BLaER1 (cell line): ENCODE results near the gene SP100.
"Not testable (repeated sequence)": the region's sequence is repeated elsewhere in the genome, so short reads cannot be mapped to it uniquely, and the experiment has no call there.

Source experiments
- H3K27ac ChIP-seq: shearing (Covaris generic); formaldehyde crosslinking; 2 replicates; pipeline ENCODE4 v1.8.1; 2022
- H3K27me3 ChIP-seq: shearing (Covaris generic); formaldehyde crosslinking; 2 replicates; pipeline ENCODE4 v1.8.1; 2022
- H3K36me3 ChIP-seq: shearing (Covaris generic); formaldehyde crosslinking; 2 replicates; pipeline ENCODE4 v1.8.1; 2022
- H3K4me1 ChIP-seq: shearing (Covaris generic); formaldehyde crosslinking; 2 replicates; pipeline ENCODE4 v1.8.1; 2022
- H3K4me2 ChIP-seq: shearing (Covaris generic); formaldehyde crosslinking; 2 replicates; pipeline ENCODE4 v1.8.1; 2022
- H3K4me3 ChIP-seq: shearing (Covaris generic); formaldehyde crosslinking; 2 replicates; pipeline ENCODE4 v1.8.1; 2022
- H3K9ac ChIP-seq: shearing (Covaris generic); formaldehyde crosslinking; 2 replicates; pipeline ENCODE4 v1.8.1; 2022
- H3K9me3 ChIP-seq: shearing (Covaris generic); formaldehyde crosslinking; 2 replicates; pipeline ENCODE4 v1.8.1; 2022
- H4K20me1 ChIP-seq: shearing (Covaris generic); formaldehyde crosslinking; 2 replicates; pipeline ENCODE4 v1.8.1; 2022
- Cebpa-rat ChIP-seq: shearing (Covaris generic); IDR thresholded peaks from 2 replicates; pipeline ENCODE4 v1.8.1; 2022

SP100 gene

DNA sequence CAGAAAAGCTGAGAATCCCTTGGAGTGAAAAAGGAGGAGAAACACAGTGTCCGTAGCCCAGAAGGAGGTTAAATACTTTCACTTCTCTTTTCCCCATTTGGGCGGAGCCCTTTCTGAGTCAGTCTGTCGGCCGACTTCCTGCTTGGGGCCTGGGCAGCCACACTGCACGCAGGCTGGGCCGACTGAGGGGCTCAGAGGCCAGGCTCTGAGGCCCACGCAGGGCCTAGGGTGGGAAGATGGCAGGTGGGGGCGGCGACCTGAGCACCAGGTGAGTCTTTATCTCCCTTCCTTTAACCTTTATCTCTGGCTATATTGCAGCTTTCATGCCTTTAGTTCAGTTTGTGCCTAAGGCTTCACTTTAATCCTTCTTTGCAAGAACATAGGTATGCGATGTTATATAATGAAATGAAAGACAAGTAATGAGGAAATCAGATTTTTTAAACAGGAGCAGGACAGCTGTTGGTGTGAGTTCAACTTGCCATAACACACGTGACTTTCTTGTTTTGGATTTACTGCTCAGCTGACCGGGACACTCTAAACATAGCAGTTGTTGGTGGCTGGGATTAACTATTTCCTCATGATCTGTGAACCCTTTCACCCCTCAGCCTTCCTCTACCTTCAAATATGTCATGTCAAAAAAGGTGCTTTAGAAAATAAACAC lies at the start of gene SP100:
Gene SP100 (plus strand): TSS at position 141 of the 661 bp plus-strand sequence. CDS start 96 bp downstream, at position 237.
- peak within 1 kb of the TSS; percentile 89 for H3K4me2 ChIP-seq
- H3K27ac ChIP-seq: peak within 1 kb of the TSS; percentile 80
- no peak for TF ChIP-seq Cebpa-rat

DNA sequence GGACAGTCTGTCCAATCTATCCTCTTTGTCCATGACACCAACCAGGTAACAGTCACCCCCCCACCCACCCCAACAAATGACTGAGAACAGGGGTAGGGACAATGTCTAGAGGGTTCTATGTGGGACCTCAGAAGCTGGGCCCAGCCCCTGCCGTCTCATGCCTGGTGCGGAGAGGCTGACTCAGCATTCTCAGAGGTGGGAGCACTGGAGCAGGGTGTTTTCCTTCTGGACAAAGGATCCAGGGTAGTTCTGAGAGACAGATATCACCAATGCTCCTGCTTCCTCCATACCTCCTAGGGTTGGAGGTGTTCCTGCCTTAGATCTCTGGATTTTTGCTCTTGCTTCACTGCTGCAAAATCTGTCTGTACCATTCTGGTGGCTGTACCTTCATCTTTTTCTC lies 33.9 kb upstream of the SP100 start:
- no peak for TF ChIP-seq Cebpa-rat
- Histone ChIP-seq H3K9me3 (no peaks in the 10 kb centered on the region), H3K36me3 (peaks cover 40% of the 10 kb centered on the region), H3K27me3 (no peaks in the 10 kb centered on the region), H4K20me1 (no peaks in the 10 kb centered on the region), H3K4me3 (no peak overlapping the region), H3K4me1 (no peaks in the 10 kb centered on the region), H3K27ac (no peak overlapping the region), H3K4me2 (no peak overlapping the region), H3K9ac (no peak overlapping the region)

More for the DNA sequence above, at the start of gene SP100:
- Histone ChIP-seq H3K27me3 (no peaks in the 10 kb centered on the region), H4K20me1 (0 out of 2 replicates have a peak, but pooled peaks cover 6% of the 10 kb centered on the region), H3K9ac (peak within 1 kb of the TSS; percentile 82), H3K4me1 (peaks cover 48% of the 10 kb centered on the region), H3K36me3 (peaks cover 9% of the 10 kb centered on the region; the same call in 1 of the 2 replicates), H3K4me3 (peak within 1 kb of the TSS; percentile 72), H3K9me3 (no peaks in the 10 kb centered on the region)

DNA sequence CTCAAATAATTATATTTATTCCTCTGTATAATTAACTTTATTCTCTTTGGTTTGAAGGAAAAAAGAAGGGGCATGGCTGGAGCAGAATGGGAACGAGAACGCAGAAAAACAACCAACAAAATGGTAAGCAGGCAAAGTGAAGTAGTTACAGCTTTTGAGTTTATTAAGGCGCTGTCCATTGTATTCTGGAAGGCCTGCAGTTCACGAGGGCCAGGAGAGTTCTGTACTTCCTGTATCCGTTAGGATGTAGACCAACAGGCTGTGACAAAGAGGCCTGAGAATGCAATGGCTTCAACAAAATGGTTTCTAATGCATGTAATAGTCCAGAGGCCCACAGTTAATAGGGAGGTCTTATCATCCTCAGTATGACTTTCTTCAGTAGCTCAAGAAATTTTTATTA lies 32.5 kb upstream of the SP100 start:
- Histone ChIP-seq H3K4me3 (no peak overlapping the region), H3K4me2 (no peak overlapping the region), H3K27ac (no peak overlapping the region), H3K36me3 (peaks cover 41% of the 10 kb centered on the region), H3K27me3 (no peaks in the 10 kb centered on the region), H3K9me3 (no peaks in the 10 kb centered on the region), H4K20me1 (no peaks in the 10 kb centered on the region), H3K4me1 (no peaks in the 10 kb centered on the region), H3K9ac (no peak overlapping the region)
- TF ChIP-seq Cebpa-rat: no peak

DNA sequence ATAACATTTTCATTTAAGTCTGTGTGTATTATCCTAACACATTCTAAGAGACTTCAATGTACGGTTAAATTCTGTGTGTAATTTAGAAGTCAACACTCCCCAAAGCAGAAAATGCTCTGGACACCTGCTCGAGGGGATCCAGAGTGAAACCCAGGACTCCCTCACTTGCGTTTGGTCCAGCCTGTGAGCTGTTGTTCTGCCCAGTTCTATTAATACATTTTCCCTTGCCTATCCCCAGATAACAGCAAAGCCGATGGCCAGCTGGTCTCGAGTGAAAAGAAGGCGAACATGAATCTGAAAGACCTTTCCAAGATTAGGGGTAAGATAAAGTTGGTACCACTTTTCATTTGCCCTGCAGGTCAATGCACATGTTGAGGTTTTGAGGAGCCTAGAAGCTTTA lies 31.0 kb upstream of the SP100 start:
- Histone ChIP-seq H3K36me3 (peaks cover 56% of the 10 kb centered on the region), H3K4me3 (no peak overlapping the region), H3K27me3 (no peaks in the 10 kb centered on the region), H3K9me3 (no peaks in the 10 kb centered on the region), H3K4me1 (no peaks in the 10 kb centered on the region), H4K20me1 (no peaks in the 10 kb centered on the region), H3K27ac (no peak overlapping the region), H3K4me2 (no peak overlapping the region), H3K9ac (no peak overlapping the region)
- no peak for TF ChIP-seq Cebpa-rat

DNA sequence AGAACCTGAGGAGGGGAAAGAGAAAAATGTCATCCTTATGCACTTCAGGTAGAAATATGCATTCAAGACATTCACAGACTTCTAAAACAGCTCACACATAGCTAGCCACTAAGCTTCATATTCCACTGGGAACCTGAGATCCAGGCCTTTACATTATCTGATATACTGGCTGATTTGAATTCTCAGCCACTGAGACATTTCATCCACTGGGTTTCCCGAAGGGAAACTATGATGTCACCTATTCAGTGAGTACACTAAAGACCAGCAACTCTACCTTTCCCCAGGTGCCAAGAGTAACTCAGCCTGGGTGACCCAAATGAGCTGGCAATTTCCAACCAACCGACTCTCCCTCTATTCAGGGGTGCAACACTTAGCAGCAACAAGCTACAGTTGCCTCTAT lies 21.7 kb upstream of the SP100 start:
- H3K36me3 ChIP-seq: peaks cover 76% of the 10 kb centered on the region
- no peak for TF ChIP-seq Cebpa-rat
- no peak overlapping the region for H3K9ac ChIP-seq

DNA sequence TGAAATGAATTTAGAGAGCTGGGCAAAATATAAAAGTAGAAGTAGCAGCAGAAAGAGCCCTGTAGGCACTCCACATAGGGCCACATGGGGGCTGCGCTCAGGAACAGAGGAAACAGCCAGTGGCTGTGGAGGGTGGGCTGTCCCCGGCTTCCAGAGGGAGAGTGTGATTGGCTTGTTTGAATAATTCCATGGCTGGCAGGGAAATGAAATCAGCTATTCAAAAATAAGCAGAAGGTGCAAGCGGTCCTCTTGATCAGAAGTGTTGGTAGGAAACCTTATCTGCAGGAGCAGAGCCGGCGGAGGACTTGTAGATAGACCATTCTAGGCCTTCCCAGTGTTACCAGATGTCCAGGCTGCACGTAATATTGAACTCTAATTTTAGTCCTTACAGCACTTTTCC lies 17.3 kb upstream of the SP100 start:
- not testable (repeated sequence) for H3K4me3 ChIP-seq, H3K4me1 ChIP-seq, H3K9ac ChIP-seq, H3K27me3 ChIP-seq, H3K4me2 ChIP-seq, H3K27ac ChIP-seq, H4K20me1 ChIP-seq
- Histone ChIP-seq H3K9me3 (peaks cover 17% of the 10 kb centered on the region; the same call in 1 of the 2 replicates), H3K36me3 (peaks cover 57% of the 10 kb centered on the region)

More for the DNA sequence above, 21.7 kb upstream of the SP100 start:
- Histone ChIP-seq H3K4me3 (no peak overlapping the region), H4K20me1 (no peaks in the 10 kb centered on the region), H3K27ac (no peak overlapping the region), H3K4me1 (no peaks in the 10 kb centered on the region), H3K27me3 (no peaks in the 10 kb centered on the region), H3K4me2 (no peak overlapping the region), H3K9me3 (peaks cover 20% of the 10 kb centered on the region; the same call in 1 of the 2 replicates)

DNA sequence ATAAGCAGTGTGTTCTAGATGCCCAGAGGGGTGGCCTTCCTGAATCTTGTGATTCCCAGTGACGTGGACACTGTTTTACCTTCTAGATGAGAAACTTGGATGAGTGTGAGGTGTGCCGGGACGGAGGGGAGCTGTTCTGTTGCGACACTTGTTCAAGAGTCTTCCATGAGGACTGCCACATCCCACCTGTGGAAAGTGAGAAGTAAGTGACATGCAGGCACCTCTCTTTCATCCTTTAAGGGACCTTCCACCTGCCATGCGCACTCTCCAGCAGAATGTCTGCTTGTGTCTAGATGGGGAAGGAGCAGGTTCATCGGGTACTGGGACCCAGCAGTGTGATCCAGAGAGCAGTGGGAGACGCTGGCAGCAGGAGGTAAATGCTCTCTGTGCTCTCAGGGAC lies 16.0 kb upstream of the SP100 start:
- no peak overlapping the region for H3K4me2 ChIP-seq
- H3K4me3 ChIP-seq: no peak overlapping the region
- peaks cover 57% of the 10 kb centered on the region for H3K36me3 ChIP-seq
- no peak overlapping the region for H3K9ac ChIP-seq
- no peak for TF ChIP-seq Cebpa-rat
- H4K20me1 ChIP-seq: no peaks in the 10 kb centered on the region
- no peak overlapping the region for H3K27ac ChIP-seq
- H3K27me3 ChIP-seq: no peaks in the 10 kb centered on the region
- no peaks in the 10 kb centered on the region for H3K4me1 ChIP-seq
- H3K9me3 ChIP-seq: peaks cover 11% of the 10 kb centered on the region; the same call in 1 of the 2 replicates

DNA sequence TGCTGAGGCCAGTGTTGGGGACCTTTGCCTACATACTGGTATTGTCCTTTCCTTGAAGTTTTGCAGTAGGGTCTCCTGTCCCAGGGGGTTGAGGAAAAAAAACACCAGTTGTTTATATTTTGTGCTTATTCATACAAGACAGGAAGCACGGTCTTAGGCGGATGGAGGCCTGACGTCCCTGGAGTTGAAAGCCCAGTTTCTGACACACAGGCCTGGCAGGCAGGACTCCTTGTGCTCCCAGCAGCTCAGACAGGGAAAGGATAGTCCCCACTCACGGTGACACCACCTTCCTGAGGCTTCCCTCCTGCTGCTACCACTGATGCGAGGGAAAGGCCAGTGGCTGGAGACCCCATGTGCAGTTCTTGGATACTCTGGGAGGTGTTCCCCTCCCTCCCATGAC lies 15.5 kb upstream of the SP100 start:
- Histone ChIP-seq H3K9ac (no peak overlapping the region), H3K4me1 (no peaks in the 10 kb centered on the region), H3K27me3 (no peaks in the 10 kb centered on the region), H3K27ac (no peak overlapping the region), H4K20me1 (no peaks in the 10 kb centered on the region), H3K4me2 (no peak overlapping the region), H3K4me3 (no peak overlapping the region), H3K36me3 (peaks cover 57% of the 10 kb centered on the region), H3K9me3 (peaks cover 9% of the 10 kb centered on the region; the same call in 1 of the 2 replicates)
- TF ChIP-seq Cebpa-rat: no peak

DNA sequence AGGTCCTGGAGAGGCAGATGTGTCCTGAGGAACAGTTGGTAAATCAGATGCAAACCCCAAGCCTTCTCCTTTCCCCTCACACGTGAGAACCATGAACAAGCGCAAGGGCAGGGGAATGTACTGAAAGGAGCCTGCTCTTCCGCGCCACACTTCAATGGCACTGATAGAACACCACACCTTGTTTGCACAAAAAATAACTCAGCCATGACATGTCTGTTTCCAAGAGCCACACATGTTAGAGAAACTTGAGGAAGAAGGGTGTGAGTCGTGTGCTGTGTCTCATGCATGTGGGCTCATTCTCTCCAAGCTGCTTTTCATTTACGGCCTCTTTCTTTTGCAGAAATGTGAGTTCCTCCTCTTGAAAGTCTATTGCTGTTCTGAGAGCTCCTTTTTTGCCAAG lies 15.0 kb upstream of the SP100 start:
- peaks cover 57% of the 10 kb centered on the region for H3K36me3 ChIP-seq
- not testable (repeated sequence) for H3K27me3 ChIP-seq, H3K4me1 ChIP-seq

DNA sequence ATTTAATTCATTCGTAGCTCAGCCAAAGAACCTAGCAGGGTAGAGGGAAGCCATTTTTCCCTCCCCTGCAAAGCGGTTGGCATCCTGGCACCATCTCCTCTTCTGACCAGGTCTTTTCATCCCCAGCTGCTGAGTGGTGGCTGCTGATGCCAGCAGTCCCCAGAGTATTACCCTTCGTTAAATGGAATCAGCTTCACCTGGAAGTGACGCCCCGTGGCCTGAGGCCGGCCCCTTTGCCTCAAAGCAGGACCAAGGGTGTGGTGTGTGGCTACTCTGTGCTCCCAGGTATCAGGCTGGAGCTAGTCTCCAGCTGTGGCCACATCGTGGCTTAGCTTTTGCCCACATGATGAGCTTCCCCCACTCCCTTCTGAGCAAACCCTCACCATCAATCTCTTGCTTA lies 12.3 kb upstream of the SP100 start:
- Histone ChIP-seq H3K9me3 (no peaks in the 10 kb centered on the region), H3K4me2 (no peak overlapping the region), H3K27me3 (no peaks in the 10 kb centered on the region), H3K27ac (no peak overlapping the region), H3K4me1 (no peaks in the 10 kb centered on the region), H3K4me3 (no peak overlapping the region), H4K20me1 (no peaks in the 10 kb centered on the region), H3K36me3 (peaks cover 49% of the 10 kb centered on the region), H3K9ac (no peak overlapping the region)
- no peak for TF ChIP-seq Cebpa-rat

More for the DNA sequence above, 15.0 kb upstream of the SP100 start:
- not testable (repeated sequence) for H3K9ac ChIP-seq, H3K4me2 ChIP-seq, H3K4me3 ChIP-seq, H4K20me1 ChIP-seq, H3K27ac ChIP-seq, H3K9me3 ChIP-seq

DNA sequence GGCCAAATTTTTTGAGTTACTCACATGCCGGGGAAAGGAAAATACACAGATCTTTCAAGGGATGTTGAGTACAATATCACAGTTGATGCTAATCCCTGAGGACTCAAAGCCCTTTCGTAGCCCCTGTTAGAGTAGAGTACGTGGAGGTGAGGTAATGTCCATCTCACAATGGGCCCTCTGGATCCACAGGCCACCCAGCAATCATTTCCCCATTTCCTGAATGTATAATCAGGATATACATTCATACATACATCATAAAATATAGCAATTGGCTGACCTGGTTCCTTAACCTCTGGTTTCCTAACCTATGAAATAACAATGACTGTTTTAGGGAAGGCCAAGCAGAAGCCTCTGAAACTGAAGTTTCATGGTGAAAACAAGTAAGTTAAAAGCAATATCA lies 10.2 kb upstream of the SP100 start:
- TF ChIP-seq Cebpa-rat: no peak
- Histone ChIP-seq H4K20me1 (no peaks in the 10 kb centered on the region), H3K36me3 (peaks cover 34% of the 10 kb centered on the region), H3K4me1 (peaks cover 2% of the 10 kb centered on the region), H3K9me3 (no peaks in the 10 kb centered on the region), H3K9ac (no peak overlapping the region), H3K4me2 (no peak overlapping the region), H3K27ac (no peak overlapping the region), H3K4me3 (no peak overlapping the region), H3K27me3 (no peaks in the 10 kb centered on the region)
